GM18517 (cell line): ENCODE data around the gene BLTP3B.
"Not testable (repeated sequence)": the region's sequence is repeated elsewhere in the genome, so short reads cannot be mapped to it uniquely, and the experiment has no call there.

Experiments used
- ATAC-seq: cut with Tn5 transposase; IDR thresholded peaks from one replicate; pipeline ENCODE4 v1.9.1; 2021; ENCODE audit warnings: mild to moderate bottlenecking, moderate library complexity; ENCODE audit not compliant: unreplicated experiment

Gene BLTP3B

GRCh38 chr12:100142851-100143559, at the start of gene BLTP3B:
TSS of gene BLTP3B (minus strand) at chr12:100142874. CDS start at chr12:100142635, 239 bp downstream.
- peak; percentile 43 for ATAC-seq

- ATAC-seq, result no peak
Measured at GRCh38 chr12:100189636-100190394, 47.1 kb upstream of the BLTP3B start.

- ATAC-seq, result not testable (repeated sequence)
Measured at GRCh38 chr12:100188888-100189635, 46.4 kb upstream of the BLTP3B start.

- no peak for ATAC-seq
Measured at GRCh38 chr12:100187857-100188519, 45.3 kb upstream of the BLTP3B start.

- no peak for ATAC-seq
Measured at GRCh38 chr12:100187068-100187467, 44.4 kb upstream of the BLTP3B start.

- no peak for ATAC-seq
Measured at GRCh38 chr12:100186071-100186470, 43.4 kb upstream of the BLTP3B start.

- ATAC-seq, result peak; percentile 87
Measured at GRCh38 chr12:100185361-100185894, 42.8 kb upstream of the BLTP3B start.

GRCh38 chr12:100184549-100185145, 42.0 kb upstream of the BLTP3B start:
- ATAC-seq, result no peak

- ATAC-seq, result no peak
Measured at GRCh38 chr12:100179252-100179651, 36.6 kb upstream of the BLTP3B start.

GRCh38 chr12:100176493-100176892, 33.8 kb upstream of the BLTP3B start:
- ATAC-seq, result not testable (repeated sequence)

GRCh38 chr12:100174495-100174894, 31.8 kb upstream of the BLTP3B start:
- ATAC-seq, result no peak

- no peak for ATAC-seq
Measured at GRCh38 chr12:100173111-100173510, 30.4 kb upstream of the BLTP3B start.

- ATAC-seq, result no peak
Measured at GRCh38 chr12:100171248-100171647, 28.6 kb upstream of the BLTP3B start.

GRCh38 chr12:100170313-100170858, 27.7 kb upstream of the BLTP3B start:
- no peak for ATAC-seq

- ATAC-seq, result no peak
Measured at GRCh38 chr12:100169345-100169744, 26.7 kb upstream of the BLTP3B start.

- ATAC-seq, result no peak
Measured at GRCh38 chr12:100168562-100168961, 25.9 kb upstream of the BLTP3B start.

GRCh38 chr12:100166232-100166631, 23.6 kb upstream of the BLTP3B start:
- no peak for ATAC-seq

- no peak for ATAC-seq
Measured at GRCh38 chr12:100165356-100165755, 22.7 kb upstream of the BLTP3B start.

GRCh38 chr12:100164153-100164704, 21.6 kb upstream of the BLTP3B start:
- peak; percentile 32 for ATAC-seq
